SK-N-SH (cell line): ENCODE data around the gene SPTSSB.

ENCODE experiments used
- CTCF ChIP-seq: fragments of 200-600 bp; sonication (generic); IDR thresholded peaks from 2 replicates; pipeline ENCODE4 v1.6.1; 2017; ENCODE audit warnings: antibody characterized with exemption, mild to moderate bottlenecking, moderate library complexity
- EP300 ChIP-seq, 2 experiments: IDR thresholded peaks; 2 replicates each; pipeline versions ENCODE4 v1.4.0 to v1.6.1; 2012; ENCODE audit warnings: borderline replicate concordance in 1 of 2, low read depth in 1 of 2, low read length in 1 of 2
- JUND ChIP-seq: IDR thresholded peaks from 2 replicates; pipeline ENCODE4 v1.4.0; 2012
- MEF2A ChIP-seq: IDR thresholded peaks from 2 replicates; pipeline ENCODE4 v1.4.0; 2012; ENCODE audit warnings: low read depth, borderline replicate concordance
- NFIC ChIP-seq: IDR thresholded peaks from 2 replicates; pipeline ENCODE4 v1.4.0; 2012; ENCODE audit warnings: borderline replicate concordance
- POLR2AphosphoS5 ChIP-seq: IDR thresholded peaks from 2 replicates; pipeline ENCODE4 v1.6.1; 2012; ENCODE audit warnings: low read depth, low read length
- SIN3A ChIP-seq: IDR thresholded peaks from 2 replicates; pipeline ENCODE4 v1.6.1; 2012; ENCODE audit warnings: low read depth, mild to moderate bottlenecking, low read length, moderate library complexity, borderline replicate concordance
- TAF1 ChIP-seq: IDR thresholded peaks from 2 replicates; pipeline ENCODE4 v1.6.1; 2012; ENCODE audit warnings: low read depth, mild to moderate bottlenecking, low read length, moderate library complexity, borderline replicate concordance
- USF2 ChIP-seq: fragments of 150-350 bp; IDR thresholded peaks from 2 replicates; pipeline ENCODE4 v1.6.1; 2017; ENCODE audit warnings: antibody characterized with exemption, low read length, low read depth, borderline replicate concordance
- YY1 ChIP-seq: IDR thresholded peaks from 2 replicates; pipeline ENCODE4 v1.4.0; 2012; ENCODE audit warnings: low read depth, mild to moderate bottlenecking

GRCh38 chr3:161401389-161401788, 30.1 kb upstream of the SPTSSB start:
- TF ChIP-seq CTCF, result no peak
- TF ChIP-seq POLR2AphosphoS5, result peak; percentile 50; the same call in 1 of the 2 replicates
- no peak for TF ChIP-seq JUND
- no peak for TF ChIP-seq TAF1
- peak in 1 of 2 experiments; percentile 94; a peak in 2 of 4 replicates for TF ChIP-seq EP300 (IDR thresholded peaks at IDR 0.05; ENCODE audit: borderline replicate concordance in 1 of 2, low read depth in 1 of 2, low read length in 1 of 2)
- TF ChIP-seq SIN3A, result no peak
- TF ChIP-seq NFIC, result no peak
- TF ChIP-seq YY1, result no peak
- no peak for TF ChIP-seq MEF2A
- TF ChIP-seq USF2, result no peak
